Left kidney (tissue), 2 donors: ENCODE results near the gene CAB39L. TPM values are rescaled to one million over a fixed set of nuclear protein-coding genes. Genes with fewer than 3 reads are reported as not detected.
A peak's percentile ranks its signal among the peaks of the same experiment; 100 is the strongest.

Experiments
- DNase-seq: peaks from one replicate; pipeline ENCODE4 v3.0.0-alpha.2; 2013
- polyA plus RNA-seq: library from polyadenylated mRNA; unstranded; fragments of 120-200 nt; gene quantifications from one replicate; pipeline ENCODE4 v1.2.1, GENCODE V29; 2013; ENCODE audit not compliant: insufficient read length

The CAB39L gene
- polyA plus RNA-seq, 1 donor: 20.7 TPM

GRCh38 chr13:49400755-49401659 is 42.9 kb downstream of the CAB39L start:
- DNase-seq: no peak

DNA sequence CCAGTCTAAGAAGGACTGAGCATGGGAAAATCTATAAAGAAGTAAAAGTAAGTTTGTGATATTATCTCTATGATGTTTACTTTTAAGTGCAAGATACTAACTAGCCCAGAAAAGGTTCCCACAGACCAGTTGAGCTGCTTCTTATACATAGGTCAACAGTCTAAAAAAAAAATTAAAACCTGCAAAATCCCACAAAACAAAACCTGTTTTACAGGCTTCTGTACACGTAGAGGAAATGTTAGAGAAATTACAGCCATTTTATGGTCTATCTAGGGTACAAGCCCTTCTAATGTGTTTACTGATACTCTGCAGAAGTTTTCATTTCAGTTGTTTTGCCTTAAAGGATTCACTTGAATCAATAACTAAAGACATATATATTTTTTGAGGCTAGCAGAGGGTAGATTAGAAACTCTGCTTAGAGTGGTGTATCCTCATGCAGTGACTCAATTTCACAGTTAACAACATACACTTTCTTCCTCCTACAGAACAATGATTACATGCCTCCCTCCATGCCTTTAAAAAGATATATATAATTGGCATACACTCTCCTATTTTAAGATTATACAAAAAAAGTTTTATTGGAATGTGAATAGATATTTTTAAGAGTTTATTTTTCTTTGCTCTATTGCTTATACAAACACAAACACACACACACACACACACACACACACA is 43.9 kb downstream of the CAB39L start:
- DNase-seq: no peak

GRCh38 chr13:49395878-49396380 is 47.9 kb downstream of the CAB39L start:
- no peak for DNase-seq

DNA sequence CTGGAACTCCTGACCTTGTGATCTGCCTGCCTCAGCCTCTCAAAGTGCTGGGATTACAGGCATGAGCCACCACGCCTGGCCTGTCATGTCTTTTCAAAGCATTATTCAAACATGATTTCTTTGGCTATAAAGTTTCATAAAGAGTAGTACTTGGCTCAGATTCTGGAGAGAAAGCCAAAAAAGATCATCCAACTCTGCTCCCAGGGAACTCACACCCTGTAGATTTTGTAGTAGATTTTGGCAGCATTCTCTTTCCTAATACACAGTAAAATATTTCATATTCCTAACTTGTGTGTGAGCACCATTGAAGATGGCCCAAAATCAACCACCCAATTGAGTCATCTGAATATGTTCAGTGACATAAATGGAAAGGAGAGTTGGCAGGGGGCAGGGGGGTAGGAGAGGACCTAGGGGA is 48.4 kb downstream of the CAB39L start:
- DNase-seq: no peak

GRCh38 chr13:49388091-49388635 is 55.7 kb downstream of the CAB39L start:
- DNase-seq: no peak

DNA sequence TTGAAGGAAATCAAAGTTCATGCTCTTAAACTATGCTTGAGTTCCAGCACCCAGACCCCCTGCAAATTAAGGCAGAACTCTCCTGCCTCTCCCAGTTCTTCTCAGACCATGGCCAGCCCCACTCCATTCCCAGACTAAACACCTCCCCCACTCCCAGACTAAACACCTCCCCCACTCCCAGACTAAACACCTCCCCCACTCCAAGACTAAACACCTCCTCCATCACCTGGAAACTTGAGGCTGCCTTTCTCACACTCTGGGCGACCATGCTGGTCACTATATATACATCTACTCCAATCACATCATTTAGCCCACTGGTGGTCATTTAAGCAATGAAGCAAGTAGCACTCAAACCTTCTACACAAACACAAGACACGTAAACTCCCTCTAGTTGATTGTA is 57.2 kb downstream of the CAB39L start:
- no peak for DNase-seq

DNA sequence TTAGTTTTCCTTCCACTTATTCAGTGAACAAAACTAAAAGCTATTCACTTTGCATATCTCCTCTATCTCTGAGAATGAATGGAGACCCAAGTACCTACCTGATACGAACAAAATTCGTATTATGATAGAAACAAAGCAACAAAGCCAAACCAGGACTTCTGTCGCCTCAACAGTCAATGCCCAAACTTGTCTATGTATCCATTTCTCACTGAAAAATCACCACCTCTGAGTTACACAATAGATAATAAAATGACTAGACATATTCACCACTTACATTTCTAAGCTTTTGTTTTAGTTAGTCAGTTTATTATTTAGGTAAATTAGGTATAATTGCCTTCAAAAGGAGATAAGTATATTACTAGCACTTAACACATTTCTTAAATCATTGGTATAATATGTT is 67.7 kb downstream of the CAB39L start:
- no peak for DNase-seq

- no peak for DNase-seq
Measured at GRCh38 chr13:49374585-49375290, 69.1 kb downstream of the CAB39L start.

GRCh38 chr13:49373716-49374115 is 70.1 kb downstream of the CAB39L start:
- no peak for DNase-seq

GRCh38 chr13:49371943-49372613 is 71.8 kb downstream of the CAB39L start:
- DNase-seq: peak; percentile 69

DNA sequence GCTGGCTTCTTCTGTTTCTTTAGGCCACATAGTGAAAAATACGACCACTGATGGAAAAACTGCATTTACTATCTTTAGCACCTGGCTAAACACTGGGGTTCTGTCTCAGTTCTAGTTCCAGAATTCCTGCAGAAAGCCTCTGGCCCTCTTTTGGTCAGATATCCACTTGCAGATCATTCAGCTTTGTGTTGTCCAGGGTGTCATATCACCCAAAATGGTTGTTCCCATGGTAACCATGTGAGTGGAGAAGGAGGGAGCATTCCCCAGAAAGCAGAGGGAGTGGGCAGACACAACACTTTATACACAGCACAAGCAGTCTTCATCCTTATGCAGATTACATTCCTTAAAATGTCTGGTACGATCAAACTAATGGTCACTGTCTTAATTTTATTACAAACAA is 73.5 kb downstream of the CAB39L start:
- DNase-seq: no peak

- no peak for DNase-seq
Measured at GRCh38 chr13:49369866-49370265, 74.0 kb downstream of the CAB39L start.

GRCh38 chr13:49368688-49369087 is 75.2 kb downstream of the CAB39L start:
- no peak for DNase-seq

- no peak for DNase-seq
Measured at GRCh38 chr13:49367640-49368422, 76.0 kb downstream of the CAB39L start.

DNA sequence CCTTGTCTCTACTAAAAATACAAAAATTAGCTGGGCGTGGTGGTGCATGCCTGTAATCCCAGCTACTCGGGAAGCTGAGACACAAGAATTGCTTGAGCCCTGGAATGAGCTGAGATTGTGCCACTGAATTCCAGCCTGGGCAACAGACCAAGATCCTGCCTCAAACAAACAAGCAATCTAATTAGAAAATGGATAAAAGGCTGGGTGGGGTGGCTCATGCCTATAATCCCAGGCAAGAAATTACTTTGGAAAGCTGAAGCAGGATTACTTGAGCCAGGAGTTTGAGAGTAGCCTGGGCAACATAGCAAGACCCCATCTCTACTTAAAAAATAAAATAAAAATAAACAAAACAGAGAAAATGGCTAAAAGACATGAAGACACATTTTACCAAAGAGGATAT is 77.0 kb downstream of the CAB39L start:
- DNase-seq: no peak

DNA sequence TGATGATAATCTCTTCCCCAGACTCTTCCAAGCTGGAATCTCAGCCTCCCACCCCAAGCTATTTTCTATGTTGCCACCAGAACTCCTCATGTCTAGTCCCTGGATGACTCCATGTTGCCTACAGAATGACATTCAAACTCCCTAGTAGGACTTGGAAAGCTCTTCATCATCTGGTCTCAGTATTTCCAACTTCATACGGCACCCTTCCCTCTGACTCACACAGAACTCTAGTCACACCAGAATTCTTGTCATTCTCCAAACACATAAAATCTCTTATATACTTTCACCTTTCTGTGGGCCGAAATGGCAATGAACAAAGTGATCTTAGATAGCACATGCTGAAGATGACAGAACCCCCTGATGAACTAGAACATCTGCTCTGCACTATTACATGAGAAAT is 86.2 kb downstream of the CAB39L start:
- no peak for DNase-seq

- DNase-seq: no peak
Measured at GRCh38 chr13:49356223-49356622, 87.6 kb downstream of the CAB39L start.

DNA sequence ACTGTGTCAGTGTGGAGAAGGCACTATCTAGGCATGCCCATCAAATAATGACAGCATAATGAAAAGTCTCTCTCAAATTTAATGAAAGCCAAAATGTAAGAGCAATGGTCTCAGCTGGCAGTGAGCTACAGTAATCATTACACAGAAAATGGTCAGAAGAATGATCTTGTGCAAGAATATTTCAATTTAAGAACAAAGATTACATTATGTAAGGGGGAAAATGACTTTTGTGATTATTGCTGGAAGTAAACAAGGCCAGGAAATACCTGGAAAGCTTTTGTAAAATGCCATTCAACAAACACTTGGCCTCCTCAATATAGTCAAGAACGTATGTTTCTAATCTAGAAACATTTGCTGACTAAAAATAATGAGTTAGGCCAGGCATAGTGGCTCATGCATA is 89.1 kb downstream of the CAB39L start:
- DNase-seq: no peak

- DNase-seq: no peak
Measured at GRCh38 chr13:49353908-49354307, 90.0 kb downstream of the CAB39L start.

DNA sequence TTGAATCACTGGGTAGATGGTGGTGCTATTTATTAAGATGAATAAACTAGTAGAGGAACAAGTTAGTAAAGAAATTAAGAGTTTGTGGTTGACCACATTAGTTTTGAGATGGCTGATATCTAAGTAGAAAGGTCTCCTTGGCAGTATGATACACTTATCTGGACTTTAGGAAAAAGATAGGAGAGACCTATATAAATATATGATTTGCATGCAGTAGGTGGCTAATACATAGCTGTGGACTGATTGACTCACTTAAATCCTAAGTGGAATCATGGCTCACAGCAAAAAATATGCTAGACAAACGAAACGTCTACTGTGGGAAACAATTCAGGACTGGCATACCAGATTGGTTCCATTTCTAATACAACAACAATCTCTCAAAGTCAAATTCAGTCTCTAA is 92.0 kb downstream of the CAB39L start:
- DNase-seq: no peak

GRCh38 chr13:49348751-49349150 is 95.1 kb downstream of the CAB39L start:
- no peak for DNase-seq
